ENCODE data around the gene NDUFB7.
A peak's percentile ranks its signal among the peaks of the same experiment; 100 is the strongest.
"Not testable (repeated sequence)": the region's sequence is repeated elsewhere in the genome, so short reads cannot be mapped to it uniquely, and the experiment has no call there.

NDUFB7 gene

GRCh38 chr19:14570864-14571527 is 870 bp downstream of the NDUFB7 start:
- no peak for DNase-seq

GRCh38 chr19:14567079-14567478 is 4.8 kb downstream of the NDUFB7 start:
- DNase-seq = no peak

- no peak for DNase-seq
These were observed 5.2 kb downstream of the NDUFB7 start for GRCh38 chr19:14566712-14567077.

GRCh38 chr19:14565765-14566711 is 5.8 kb downstream of the NDUFB7 start:
- no peak for DNase-seq

GRCh38 chr19:14565298-14565679 is 6.6 kb downstream of the NDUFB7 start:
- DNase-seq = no peak

GRCh38 chr19:14564652-14565297 is 7.1 kb downstream of the NDUFB7 start:
- DNase-seq = not testable (repeated sequence)

GRCh38 chr19:14563989-14564651 is 7.7 kb downstream of the NDUFB7 start:
- no peak for DNase-seq

GRCh38 chr19:14563590-14563926 is 8.3 kb downstream of the NDUFB7 start:
- DNase-seq = no peak

- no peak for DNase-seq
These were observed 8.9 kb downstream of the NDUFB7 start for GRCh38 chr19:14562660-14563589.

- no peak for DNase-seq
These were observed 10.0 kb downstream of the NDUFB7 start for GRCh38 chr19:14561847-14562351.

- DNase-seq = no peak
These were observed 10.6 kb downstream of the NDUFB7 start for GRCh38 chr19:14561249-14561648.

GRCh38 chr19:14560776-14561108 is 11.1 kb downstream of the NDUFB7 start:
- DNase-seq = no peak

GRCh38 chr19:14559916-14560775 is 11.7 kb downstream of the NDUFB7 start:
- DNase-seq = no peak

- DNase-seq = no peak
These were observed 13.3 kb downstream of the NDUFB7 start for GRCh38 chr19:14558370-14559066.

GRCh38 chr19:14556662-14557188 is 15.1 kb downstream of the NDUFB7 start:
- peak; percentile 76 for DNase-seq

GRCh38 chr19:14555918-14556661 is 15.8 kb downstream of the NDUFB7 start:
- no peak for DNase-seq

GRCh38 chr19:14554382-14554812 is 17.5 kb downstream of the NDUFB7 start:
- no peak for DNase-seq

GRCh38 chr19:14553939-14554243 is 18.0 kb downstream of the NDUFB7 start:
- DNase-seq = no peak
